HepG2 (cell line): Measurements from ENCODE around the gene GPBAR1. TPM values are rescaled to one million over a fixed set of nuclear protein-coding genes. Genes with fewer than 3 reads are reported as not detected.

Experiments
- FOXA3 ChIP-seq: IDR thresholded peaks from 2 replicates; pipeline ENCODE4 v1.6.1; 2016; ENCODE audit warnings: missing genetic modification reagents, missing compliant biosample characterization
- GZF1 ChIP-seq: sonication (generic); formaldehyde crosslinking; IDR thresholded peaks from 2 replicates; pipeline ENCODE4 v1.5.1; 2020; ENCODE audit warnings: mild to moderate bottlenecking, missing genetic modification reagents
- HDAC1 ChIP-seq: sonication (generic); formaldehyde crosslinking; IDR thresholded peaks from 2 replicates; pipeline ENCODE4 v1.5.1; 2020; ENCODE audit warnings: mild to moderate bottlenecking, missing genetic modification reagents
- HDAC2 ChIP-seq: sonication (generic); formaldehyde crosslinking; IDR thresholded peaks from 2 replicates; pipeline ENCODE4 v1.4.0; 2020; ENCODE audit warnings: missing genetic modification reagents
- HNF1B ChIP-seq: sonication (generic); formaldehyde crosslinking; IDR thresholded peaks from 2 replicates; pipeline ENCODE4 v1.5.1; 2020; ENCODE audit warnings: mild to moderate bottlenecking, moderate library complexity, missing genetic modification reagents
- JUN ChIP-seq: sonication (generic); formaldehyde crosslinking; IDR thresholded peaks from 2 replicates; pipeline ENCODE4 v1.4.0; 2020; ENCODE audit warnings: mild to moderate bottlenecking, missing genetic modification reagents
- KAT8 ChIP-seq: IDR thresholded peaks from 2 replicates; pipeline ENCODE4 v1.6.1; 2016; ENCODE audit warnings: missing genetic modification reagents, missing compliant biosample characterization
- KLF16 ChIP-seq, 2 experiments: sonication (generic) in 1 of 2; formaldehyde crosslinking in 1 of 2; IDR thresholded peaks; 2 replicates each; pipeline versions ENCODE4 v1.6.1 to v1.8.0; 2016 to 2023; ENCODE audit warnings: missing genetic modification reagents in 2 of 2, missing compliant biosample characterization in 1 of 2
- MAX ChIP-seq: IDR thresholded peaks from 2 replicates; pipeline ENCODE4 v1.6.1; 2012; ENCODE audit warnings: inconsistent platforms
- MBD4 ChIP-seq: IDR thresholded peaks from 2 replicates; pipeline ENCODE4 v1.6.1; 2012; ENCODE audit warnings: low read length, inconsistent platforms, borderline replicate concordance
- MYC ChIP-seq: sonication (generic); formaldehyde crosslinking; IDR thresholded peaks from 2 replicates; pipeline ENCODE4 v1.9.0; 2021; ENCODE audit warnings: missing genetic modification reagents, borderline replicate concordance
- YEATS4 ChIP-seq: sonication (generic); formaldehyde crosslinking; IDR thresholded peaks from 2 replicates; pipeline ENCODE4 v1.4.0; 2020; ENCODE audit warnings: missing genetic modification reagents, borderline replicate concordance
- ZFP1 ChIP-seq: IDR thresholded peaks from 2 replicates; pipeline ENCODE4 v1.6.1; 2016
- ZIK1 ChIP-seq: sonication (generic); formaldehyde crosslinking; IDR thresholded peaks from 2 replicates; pipeline ENCODE4 v1.5.0; 2020; ENCODE audit warnings: mild to moderate bottlenecking, low read depth, missing genetic modification reagents, borderline replicate concordance
- ZMYM4 ChIP-seq: sonication (generic); formaldehyde crosslinking; IDR thresholded peaks from 2 replicates; pipeline ENCODE4 v1.8.1; 2023; ENCODE audit warnings: mild to moderate bottlenecking, missing genetic modification reagents
- ZNF180 ChIP-seq: sonication (generic); formaldehyde crosslinking; IDR thresholded peaks from 2 replicates; pipeline ENCODE4 v1.4.0; 2020; ENCODE audit warnings: low read depth, missing genetic modification reagents, borderline replicate concordance
- ZNF280D ChIP-seq: sonication (generic); formaldehyde crosslinking; IDR thresholded peaks from 2 replicates; pipeline ENCODE4 v1.5.1; 2020; ENCODE audit warnings: mild to moderate bottlenecking, missing genetic modification reagents
- ZNF337 ChIP-seq: sonication (generic); formaldehyde crosslinking; IDR thresholded peaks from 2 replicates; pipeline ENCODE4 v1.5.1; 2020; ENCODE audit warnings: missing genetic modification reagents, low read depth, mild to moderate bottlenecking, borderline replicate concordance
- ZNF709 ChIP-seq: sonication (generic); formaldehyde crosslinking; IDR thresholded peaks from 2 replicates; pipeline ENCODE4 v1.5.0; 2020; ENCODE audit warnings: mild to moderate bottlenecking, missing genetic modification reagents
- ZNF740 ChIP-seq: sonication (generic); formaldehyde crosslinking; IDR thresholded peaks from 2 replicates; pipeline ENCODE4 v1.4.0; 2020; ENCODE audit warnings: missing genetic modification reagents
- ZNF83 ChIP-seq: sonication (generic); formaldehyde crosslinking; IDR thresholded peaks from 2 replicates; pipeline ENCODE4 v1.4.0; 2020; ENCODE audit warnings: missing genetic modification reagents, mild to moderate bottlenecking, borderline replicate concordance
- polyA plus RNA-seq, 8 experiments: library from polyadenylated mRNA; depleted of rRNA in 3 of 8; stranded (reverse) in 7 of 8; unstranded in 1 of 8; fragments of >200 nt; fragmentation: Illumina TruSeq in 4 of 8; extraction: Trizol in 4 of 8; gene quantifications; 2 replicates each; pipeline versions ENCODE4 v1.2.1 to v1.2.3, GENCODE V29; 2011 to 2016; ENCODE audit warnings: low read depth in 4 of 8, missing spikeins in 1 of 8, mixed read lengths in 1 of 8; ENCODE audit not compliant: insufficient read depth in 1 of 8
- total RNA-seq, 5 experiments: library from RNA; depleted of rRNA; stranded (reverse); fragments of >200 nt; fragmentation: Illumina TruSeq; extraction: Trizol; gene quantifications; 2 replicates each; pipeline ENCODE4 v1.2.3, GENCODE V29; 2016; ENCODE audit warnings: low read depth in 1 of 5
- TF ChIP-seq, protein P1 (sequence below): sonication (generic); formaldehyde crosslinking; conservative IDR thresholded peaks from 2 replicates; pipeline ENCODE4 v1.4.0; 2020; ENCODE audit warnings: missing genetic modification reagents

Gene GPBAR1
- total and polyA plus RNA-seq, 2 of the 13 experiments (the other 11 are each of a cell fraction or from before 2014, with no cell fraction given), result 0.05 to 0.09 TPM

DNA sequence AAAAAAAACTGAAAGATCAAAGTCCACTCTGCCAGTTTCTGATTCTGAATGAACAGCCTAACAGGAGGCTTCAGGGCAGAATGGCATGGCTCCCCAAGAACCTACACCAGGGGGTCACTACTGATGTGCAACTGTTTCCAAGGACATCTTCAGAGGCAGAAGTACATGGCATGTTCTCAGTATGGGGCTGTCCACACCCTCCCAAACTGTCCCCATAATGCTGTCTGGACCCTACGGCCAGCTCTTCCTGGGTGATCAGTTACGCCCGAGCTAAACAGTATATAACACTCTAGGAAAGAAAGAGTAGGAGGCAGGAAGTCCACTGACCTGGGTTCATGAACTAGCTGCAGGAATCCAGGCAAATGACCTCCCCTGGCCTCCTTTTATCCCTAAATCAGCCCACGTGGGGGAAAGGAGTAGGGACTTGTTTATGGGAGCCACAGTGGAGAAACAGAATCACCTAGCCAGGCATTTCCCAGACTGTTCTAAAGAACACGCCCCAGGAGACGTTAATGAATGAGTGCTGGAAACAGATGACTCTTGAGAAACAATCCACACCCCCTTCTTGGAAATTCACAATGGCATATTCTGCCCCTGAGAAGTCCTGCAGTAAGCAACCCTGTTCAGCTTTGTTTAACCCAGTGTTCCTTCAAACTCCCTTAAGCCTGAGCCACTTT is 29.0 kb downstream of the GPBAR1 start (continued):
- TF ChIP-seq, protein P1, sequence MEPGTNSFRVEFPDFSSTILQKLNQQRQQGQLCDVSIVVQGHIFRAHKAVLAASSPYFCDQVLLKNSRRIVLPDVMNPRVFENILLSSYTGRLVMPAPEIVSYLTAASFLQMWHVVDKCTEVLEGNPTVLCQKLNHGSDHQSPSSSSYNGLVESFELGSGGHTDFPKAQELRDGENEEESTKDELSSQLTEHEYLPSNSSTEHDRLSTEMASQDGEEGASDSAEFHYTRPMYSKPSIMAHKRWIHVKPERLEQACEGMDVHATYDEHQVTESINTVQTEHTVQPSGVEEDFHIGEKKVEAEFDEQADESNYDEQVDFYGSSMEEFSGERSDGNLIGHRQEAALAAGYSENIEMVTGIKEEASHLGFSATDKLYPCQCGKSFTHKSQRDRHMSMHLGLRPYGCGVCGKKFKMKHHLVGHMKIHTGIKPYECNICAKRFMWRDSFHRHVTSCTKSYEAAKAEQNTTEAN (CRISPR knock-in tag), result 0 out of 2 replicates have a peak, but pooled peaks have one; percentile 48
- TF ChIP-seq ZNF740 (CRISPR knock-in tag) (no peak), FOXA3 (CRISPR knock-in tag) (no peak; the same call in 1 of the 2 replicates), ZIK1 (CRISPR knock-in tag) (no peak), GZF1 (CRISPR knock-in tag) (0 out of 2 replicates have a peak, but pooled peaks have one; percentile 33), ZMYM4 (CRISPR knock-in tag) (no peak), HDAC1 (peak; percentile 64), HNF1B (peak; percentile 67; the same call in 1 of the 2 replicates), YEATS4 (CRISPR knock-in tag) (peak; percentile 73; the same call in 1 of the 2 replicates), ZNF83 (CRISPR knock-in tag) (no peak), ZNF280D (0 out of 2 replicates have a peak, but pooled peaks have one; percentile 63), MBD4 (no peak), MYC (peak; percentile 72), ZNF180 (CRISPR knock-in tag) (no peak), KAT8 (CRISPR knock-in tag) (no peak; the same call in 1 of the 2 replicates), ZFP1 (CRISPR knock-in tag) (no peak), MAX (peak; percentile 57), ZNF709 (CRISPR knock-in tag) (0 out of 2 replicates have a peak, but pooled peaks have one; percentile 39), KLF16 (CRISPR knock-in tag; IDR thresholded peaks at IDR 0.05) (0 out of 4 replicates have a peak, but pooled peaks of 1 of the 2 experiments have one; percentile 19), JUN (CRISPR knock-in tag) (no peak), ZNF337 (CRISPR knock-in tag) (0 out of 2 replicates have a peak, but pooled peaks have one; percentile 75), HDAC2 (CRISPR knock-in tag) (peak; percentile 34; the same call in 1 of the 2 replicates)
